ENCODE measurements around the gene R3HDM1. TPM values are rescaled to one million over a fixed set of nuclear protein-coding genes. Genes with fewer than 3 reads are reported as not detected.

The R3HDM1 gene
- total and polyA plus RNA-seq, 2 of the 4 experiments (the other 2 are of a cell fraction), result 5.9 to 38.1 TPM

DNA sequence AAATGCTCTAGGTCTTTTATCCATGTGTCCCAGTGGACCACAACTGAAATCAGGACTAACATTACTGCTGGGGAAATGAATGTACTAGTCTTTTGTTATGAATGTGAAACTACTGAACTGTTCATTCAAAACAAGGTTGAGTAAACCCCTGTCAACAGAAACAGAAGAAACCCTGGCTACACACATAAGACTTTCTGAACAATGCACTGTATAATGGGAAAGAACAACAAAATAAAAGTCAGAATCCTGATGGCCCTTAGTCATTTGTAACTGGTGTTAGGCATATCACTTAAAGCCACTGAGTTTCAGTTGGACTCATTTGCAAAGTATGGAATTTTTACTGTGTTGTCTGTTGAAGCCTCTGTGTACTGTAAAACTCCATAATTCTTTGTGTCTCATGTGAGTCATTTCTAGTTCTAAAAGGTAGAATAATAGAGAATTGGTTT is 133.4 kb downstream of the R3HDM1 start:
- H2BK120ac ChIP-seq (ENCODE audit: low read depth, low read length), result no peak overlapping the region
- no peaks in the 10 kb centered on the region for H3K9me3 ChIP-seq (ENCODE audit: control insufficient read depth, insufficient read depth, low read length)
- H3K56ac ChIP-seq (ENCODE audit: extremely low read depth, insufficient read depth, low read length), result no peak overlapping the region
- TF ChIP-seq CHD1 (IDR thresholded peaks at IDR 0.05; ENCODE audit: low read depth, low read length) (no peak), CEBPB (IDR thresholded peaks at IDR 0.05; ENCODE audit: low read depth, low read length) (no peak)
- POLR2A ChIA-PET (ENCODE audit: unreplicated experiment), result no interaction called here
- H3K4me3 ChIP-seq (ENCODE audit: insufficient read depth, low read depth, low read length), result no peak overlapping the region
- H4K8ac ChIP-seq (ENCODE audit: low read depth in 2 of 2, low read length in 2 of 2), result no peak overlapping the region
- dilution Hi-C loops (cut with HindIII; ENCODE audit: low sequenced_read_pairs, unreplicated experiment), result no loop called here
- no peak overlapping the region for H4K5ac ChIP-seq (ENCODE audit: low read depth, low read length)
- CTCF ChIA-PET, result no interaction called here
- H2BK5ac ChIP-seq (ENCODE audit: low read depth, low read length, poor library complexity, severe bottlenecking), result no peak overlapping the region
- no peak overlapping the region for H2AK5ac ChIP-seq (ENCODE audit: low read depth, low read length)
- H3K14ac ChIP-seq (replicated peaks; ENCODE audit: low read depth, low read length), result no peak overlapping the region
- no peak overlapping the region for H2AFZ ChIP-seq (replicated peaks; ENCODE audit: low read length, poor library complexity)
- no peak overlapping the region for H3K9ac ChIP-seq (ENCODE audit: low read depth, low read length)
- BruUV-seq (replicated peaks), result no TSS peak
- no peak overlapping the region for H2BK15ac ChIP-seq (ENCODE audit: low read depth, low read length)
- no peak overlapping the region for H3K18ac ChIP-seq (ENCODE audit: low read depth, low read length)
- H3K23ac ChIP-seq (ENCODE audit: low read depth, low read length), result no peak overlapping the region
- H2AK9ac ChIP-seq (replicated peaks; ENCODE audit: low read depth, low read length, poor library complexity), result no peak overlapping the region
- ATAC-seq (ENCODE audit: low read depth) (peak; percentile 45), DNase-seq (peak; percentile 29)
- no peaks in the 10 kb centered on the region for H4K20me1 ChIP-seq (ENCODE audit: insufficient read depth, low read length)
- H3K4me2 ChIP-seq (ENCODE audit: low read depth, low read length), result no peak overlapping the region
- H4K91ac ChIP-seq (ENCODE audit: insufficient read depth, low read depth, low read length), result no peak overlapping the region
- H3K36me3 ChIP-seq (ENCODE audit: control insufficient read depth, insufficient read depth, low read length), result peaks cover 4% of the 10 kb centered on the region; the same call in 1 of the 2 replicates
- no peaks in the 10 kb centered on the region for H3K27me3 ChIP-seq (ENCODE audit: control insufficient read depth, insufficient read depth, low read length)
- no peak overlapping the region for H3K27ac ChIP-seq (ENCODE audit: insufficient read depth, low read length)
- H3K4ac ChIP-seq (ENCODE audit: low read depth, low read length), result no peak overlapping the region
- intact Hi-C loops (cut with micrococcal nuclease), result no loop called here
- H3K9me1 ChIP-seq (ENCODE audit: insufficient read depth, low read length), result no peaks in the 10 kb centered on the region
- in situ Hi-C loops (cut with MboI; ENCODE audit: low sequenced_read_pairs), result no loop called here
- no peaks in the 10 kb centered on the region; a peak in 1 of 4 replicates for H3K79me1 ChIP-seq (ENCODE audit: low read depth in 1 of 2, low read length in 2 of 2)
- H2BK20ac ChIP-seq (ENCODE audit: low read depth, low read length), result no peak overlapping the region
- peaks cover 5% of the 10 kb centered on the region for H3K4me1 ChIP-seq (ENCODE audit: control insufficient read depth, insufficient read depth, low read length)
